Psoas muscle (tissue), 8 donors: Measurements from ENCODE around the gene OTOG. TPM values are rescaled to one million over a fixed set of nuclear protein-coding genes. Genes with fewer than 3 reads are reported as not detected.

Experiments used
- ATAC-seq, 4 donors: fragments of 200-7000 bp; cut with Tn5 transposase; one replicate each; pipeline ENCODE4 v1.9.1; 2020; ENCODE audit warnings: moderate library complexity in 3 of 4, mild to moderate bottlenecking in 2 of 4
- DNase-seq, 2 donors: peaks; one replicate each; pipeline ENCODE4 v3.0.0-alpha.2; 2020
- H3K27ac ChIP-seq: fragments of 200-600 bp; one replicate; pipeline ENCODE4 v1.8.0; 2022
- H3K27me3 ChIP-seq, 3 donors: fragments of 200-600 bp in 1 of 3; one replicate each; pipeline versions ENCODE4 v1.6.1 to v1.8.0; 2013 to 2022; ENCODE audit warnings: low read length in 2 of 3, mild to moderate bottlenecking in 2 of 3, moderate library complexity in 1 of 3; ENCODE audit not compliant: insufficient read depth in 3 of 3
- H3K36me3 ChIP-seq, 2 donors: fragments of 200-600 bp in 1 of 2; one replicate each; pipeline versions ENCODE4 v1.6.1 to v1.8.0; 2013 to 2022; ENCODE audit warnings: low read depth in 1 of 2, mild to moderate bottlenecking in 1 of 2, moderate library complexity in 1 of 2; ENCODE audit not compliant: insufficient read depth in 1 of 2
- H3K4me1 ChIP-seq: fragments of 200-600 bp; one replicate; pipeline ENCODE4 v1.8.0; 2022
- H3K4me3 ChIP-seq: fragments of 200-600 bp; one replicate; pipeline ENCODE4 v1.8.0; 2022; ENCODE audit warnings: mild to moderate bottlenecking
- H3K9me3 ChIP-seq: fragments of 200-600 bp; one replicate; pipeline ENCODE4 v1.8.0; 2022
- CTCF ChIP-seq: fragments of 200-600 bp; IDR thresholded peaks from one replicate; pipeline ENCODE4 v1.8.0; 2022; ENCODE audit warnings: antibody characterized with exemption
- WGBS, 3 donors: extraction: QIAGEN DNeasy Blood & Tissue Kit; methylation state at CpG; one replicate each; pipeline versions ENCODE4 v1.1.6 to v1.1.7; 2013; 5-methylcytosine and 5-hydroxymethylcytosine counted together
- intact Hi-C, 2 donors: fragments of 100-400 bp; cut with DNase I; formaldehyde crosslinking; loops; one replicate each; pipeline versions ENCODE4 v1.11.0 to v1.14.2; 2022
- polyA plus RNA-seq, 3 donors: library from polyadenylated mRNA; stranded (reverse); fragments of 200-250 nt; gene quantifications; one replicate each; pipeline ENCODE4 v1.2.3, GENCODE V29; 2013
- total RNA-seq, 4 donors: library from RNA; stranded (reverse); fragmentation: NEBNext Ultra II Directional in 2 of 4; extraction: Animal tissue kit (Norgen Biotek cat#: 25700) in 2 of 4; gene quantifications; one replicate each; pipeline versions ENCODE4 v1.2.1 to v1.2.4, GENCODE V29; 2021 to 2023
- donor health status: healthy with polysubstance abuse.
- donor health status: DM: no; HTN: no; CAD: no; lungs with moderate emphysema.
- donor health status: Bipolar disorder and iron deficiency.
- donor health status: healthy.
- donor health status: DM: yes; HTN: yes; CAD: no.
- donor health status: DM: no; HTN: no; CAD: no.
- donor health status: DM: no; HTN: no; CAD: no.
- donor health status: DM: yes; HTN: yes; CAD: no.

Gene OTOG
- total and polyA plus RNA-seq, 7 donors: not detected

GRCh38 chr11:17532784-17533183 lies 14.3 kb upstream of the OTOG start:
- 86 to 94% (median 94%) methylated on average over 2 of the region's 2 CpGs for WGBS, 3 donors
- intact Hi-C loops: no loop called here
- no peaks in the 10 kb centered on the region for H3K27me3 ChIP-seq
- H3K9me3 ChIP-seq: no peaks in the 10 kb centered on the region
- no peak for TF ChIP-seq CTCF
- H3K4me1 ChIP-seq: peaks cover 3% of the 10 kb centered on the region
- H3K4me3 ChIP-seq: no peak overlapping the region
- DNase-seq (no peak), ATAC-seq (no peak)
- H3K27ac ChIP-seq: no peak overlapping the region
- no peaks in the 10 kb centered on the region for H3K36me3 ChIP-seq

GRCh38 chr11:17533341-17533740 lies 13.7 kb upstream of the OTOG start:
- no peak overlapping the region for H3K27ac ChIP-seq
- intact Hi-C loops: no loop called here
- H3K27me3 ChIP-seq: no peaks in the 10 kb centered on the region
- TF ChIP-seq CTCF: no peak
- ATAC-seq (no peak), DNase-seq (no peak)
- WGBS, 3 donors: 84 to 93% (median 85%) methylated on average over 6 of the region's 6 CpGs
- H3K36me3 ChIP-seq: no peaks in the 10 kb centered on the region
- peaks cover 1% of the 10 kb centered on the region for H3K4me1 ChIP-seq
- no peak overlapping the region for H3K4me3 ChIP-seq
- no peaks in the 10 kb centered on the region for H3K9me3 ChIP-seq

GRCh38 chr11:17533778-17534415 lies 13.2 kb upstream of the OTOG start:
- Histone ChIP-seq H3K27ac (no peak overlapping the region), H3K27me3 (no peaks in the 10 kb centered on the region), H3K36me3 (no peaks in the 10 kb centered on the region), H3K9me3 (no peaks in the 10 kb centered on the region), H3K4me3 (no peak overlapping the region), H3K4me1 (no peaks in the 10 kb centered on the region)
- WGBS, 3 donors: 67 to 80% (median 67%) methylated on average over 11 of the region's 11 CpGs
- ATAC-seq (no peak), DNase-seq (peak in 1 of 2 donors; percentile 11)
- TF ChIP-seq CTCF: no peak
- intact Hi-C loops: no loop called here

- Histone ChIP-seq H3K9me3 (no peaks in the 10 kb centered on the region), H3K36me3 (no peaks in the 10 kb centered on the region), H3K27me3 (no peaks in the 10 kb centered on the region), H3K4me3 (no peak overlapping the region), H3K27ac (no peak overlapping the region), H3K4me1 (no peaks in the 10 kb centered on the region)
- TF ChIP-seq CTCF: no peak
- 87 to 90% (median 88%) methylated on average over 3 of the region's 3 CpGs for WGBS, 3 donors
- ATAC-seq (no peak), DNase-seq (no peak)
- intact Hi-C loops: no loop called here
Observed at GRCh38 chr11:17535488-17535887, 11.6 kb upstream of the OTOG start.

GRCh38 chr11:17537261-17537660 lies 9.8 kb upstream of the OTOG start:
- 80 to 88% (median 87%) methylated on average over 8 of the region's 8 CpGs for WGBS, 3 donors
- intact Hi-C loops: no loop called here

More at GRCh38 chr11:17537261-17537660, 9.8 kb upstream of the OTOG start:
- Histone ChIP-seq H3K9me3 (no peaks in the 10 kb centered on the region), H3K4me3 (no peak overlapping the region), H3K36me3 (no peaks in the 10 kb centered on the region), H3K4me1 (no peaks in the 10 kb centered on the region), H3K27me3 (no peaks in the 10 kb centered on the region), H3K27ac (no peak overlapping the region)
- ATAC-seq: no peak
- no peak for DNase-seq
- TF ChIP-seq CTCF: no peak
